ENCODE measurements around the gene CYBA. TPM values are rescaled to one million over a fixed set of nuclear protein-coding genes. Genes with fewer than 3 reads are reported as not detected.

The CYBA gene
- total and polyA plus RNA-seq, 2 of the 13 experiments (the other 11 are each of a cell fraction or from before 2014, with no cell fraction given) = 196 to 250 TPM

- TF ChIP-seq EED (CRISPR knock-in tag; IDR thresholded peaks at IDR 0.05) = peak; percentile 69; the same call in 1 of the 2 replicates
- no peak for TF ChIP-seq PCBP2 (optimal IDR thresholded peaks at IDR 0.05; ENCODE audit: low read depth, low read length, poor library complexity, severe bottlenecking)
- TF ChIP-seq MAFK (conservative IDR thresholded peaks at IDR 0.05 in 1 of 2, IDR thresholded peaks at IDR 0.05 in 1 of 2; ENCODE audit: low read length in 2 of 2) = no peak
- TF ChIP-seq ZNF558 (CRISPR knock-in tag; IDR thresholded peaks at IDR 0.05; ENCODE audit: borderline replicate concordance) = no peak
- no peak for TF ChIP-seq GTF3A (CRISPR knock-in tag; conservative IDR thresholded peaks at IDR 0.05)
- no peak for TF ChIP-seq ZNF383 (CRISPR knock-in tag; IDR thresholded peaks at IDR 0.05; ENCODE audit: borderline replicate concordance)
- TF ChIP-seq ZBTB33 (CRISPR knock-in tag; IDR thresholded peaks at IDR 0.05) = peak; percentile 23; the same call in 1 of the 2 replicates
- TF ChIP-seq NFAT5 (CRISPR knock-in tag; IDR thresholded peaks at IDR 0.05) = no peak
- no peak for TF ChIP-seq ZNF569 (CRISPR knock-in tag; IDR thresholded peaks at IDR 0.05; ENCODE audit: borderline replicate concordance)
- TF ChIP-seq SCMH1 (CRISPR knock-in tag; IDR thresholded peaks at IDR 0.05; ENCODE audit: borderline replicate concordance) = no peak
- peak; percentile 62 for TF ChIP-seq RAD21 (CRISPR knock-in tag; IDR thresholded peaks at IDR 0.05)
- no peak for TF ChIP-seq ZNF720 (CRISPR knock-in tag; IDR thresholded peaks at IDR 0.05)
- no peak for TF ChIP-seq RXRA (CRISPR knock-in tag; IDR thresholded peaks at IDR 0.05)
- TF ChIP-seq CC2D1A (CRISPR knock-in tag; IDR thresholded peaks at IDR 0.05) = no peak
- no peak for TF ChIP-seq SRF (IDR thresholded peaks at IDR 0.05; ENCODE audit: low read depth, low read length)
- TF ChIP-seq MAFF (IDR thresholded peaks at IDR 0.05; ENCODE audit: low read depth, low read length) = no peak
- no peak for TF ChIP-seq ZNF800 (CRISPR knock-in tag; IDR thresholded peaks at IDR 0.05)
- no peak for TF ChIP-seq ISL2 (CRISPR knock-in tag; IDR thresholded peaks at IDR 0.05)
Observed at GRCh38 chr16:88697831-88698615, 47.2 kb upstream of the CYBA start (continued).
